Fibroblast of villous mesenchyme (primary cell): ENCODE measurements around the gene SCRN2. TPM values are rescaled to one million over a fixed set of nuclear protein-coding genes. Genes with fewer than 3 reads are reported as not detected.

ENCODE experiments used
- DNase-seq: peaks from one replicate; pipeline ENCODE4 v3.0.0-alpha.2; 2010; ENCODE audit warnings: low read depth
- H3K4me3 ChIP-seq: 2 replicates; pipeline ENCODE4 v1.5.1; 2011; ENCODE audit warnings: low read depth, mild to moderate bottlenecking, low read length
- CTCF ChIP-seq: IDR thresholded peaks from 2 replicates; pipeline ENCODE4 v1.5.1; 2012; ENCODE audit warnings: low read depth, mild to moderate bottlenecking, low read length; ENCODE audit not compliant: insufficient read depth
- total RNA-seq: library from RNA; depleted of rRNA; stranded (reverse); fragments of >200 nt; gene quantifications from 2 replicates; pipeline ENCODE4 v1.2.3, GENCODE V29; 2012

SCRN2 gene
- total RNA-seq, 1 donor, result 25.0 TPM

- no peak for TF ChIP-seq CTCF
- no peak overlapping the region for H3K4me3 ChIP-seq
- DNase-seq, result no peak
These were observed 37.3 kb downstream of the SCRN2 start for GRCh38 chr17:47803751-47804150.

- no peak overlapping the region for H3K4me3 ChIP-seq
- no peak for TF ChIP-seq CTCF
- no peak for DNase-seq
These were observed 37.9 kb downstream of the SCRN2 start for GRCh38 chr17:47803201-47803600.

- H3K4me3 ChIP-seq, result no peak overlapping the region
- peak; percentile 64 for TF ChIP-seq CTCF
- DNase-seq, result peak; percentile 48
These were observed 38.6 kb downstream of the SCRN2 start for GRCh38 chr17:47802341-47803022.

- no peak for DNase-seq
- TF ChIP-seq CTCF, result no peak
- no peak overlapping the region for H3K4me3 ChIP-seq
These were observed 39.2 kb downstream of the SCRN2 start for GRCh38 chr17:47801906-47802305.

- H3K4me3 ChIP-seq, result no peak overlapping the region
- TF ChIP-seq CTCF, result no peak
- DNase-seq, result no peak
These were observed 39.8 kb downstream of the SCRN2 start for GRCh38 chr17:47801176-47801765.

GRCh38 chr17:47800686-47801085 is 40.4 kb downstream of the SCRN2 start:
- no peak overlapping the region for H3K4me3 ChIP-seq
- TF ChIP-seq CTCF, result no peak
- no peak for DNase-seq
